Measurements from ENCODE around the gene FAM20A.

- no peak for TF ChIP-seq EZH2 (IDR thresholded peaks at IDR 0.05; ENCODE audit: low read depth, low read length, severe bottlenecking)
- no peak for TF ChIP-seq KDM1A (IDR thresholded peaks at IDR 0.05; ENCODE audit: borderline replicate concordance, low read length)
- TF ChIP-seq HDAC6 (IDR thresholded peaks at IDR 0.05; ENCODE audit: low read depth, low read length), result no peak
- TF ChIP-seq POLR2A (IDR thresholded peaks at IDR 0.05; ENCODE audit: control extremely low read depth in 1 of 2, low read depth in 2 of 2, low read length in 2 of 2), result no peak
These were observed 21.3 kb upstream of the FAM20A start for GRCh38 chr17:68622423-68622822.
